Measurements from ENCODE around the gene CPT1A.

CPT1A gene

DNA sequence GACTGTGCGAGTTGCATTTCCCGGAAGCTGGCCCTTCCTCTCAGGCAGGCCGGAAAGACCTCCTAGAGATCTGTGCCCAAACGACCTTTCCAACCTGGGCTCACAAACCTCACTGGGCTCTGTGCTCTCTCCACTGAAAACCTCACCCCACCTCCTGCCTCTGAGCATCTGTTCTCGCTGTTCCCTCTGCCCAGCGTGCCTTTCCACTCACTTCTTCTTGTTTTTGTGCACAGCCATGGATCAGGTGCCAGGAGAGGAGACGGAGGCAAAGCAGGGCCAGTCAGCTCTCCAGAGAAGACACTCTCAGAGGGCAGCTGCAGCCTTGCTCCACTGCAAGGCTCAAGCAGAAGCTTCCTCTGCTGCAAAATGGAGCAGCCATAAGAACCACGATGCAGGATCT is 10.9 kb upstream of the CPT1A start:
- DNase-seq = no peak

DNA sequence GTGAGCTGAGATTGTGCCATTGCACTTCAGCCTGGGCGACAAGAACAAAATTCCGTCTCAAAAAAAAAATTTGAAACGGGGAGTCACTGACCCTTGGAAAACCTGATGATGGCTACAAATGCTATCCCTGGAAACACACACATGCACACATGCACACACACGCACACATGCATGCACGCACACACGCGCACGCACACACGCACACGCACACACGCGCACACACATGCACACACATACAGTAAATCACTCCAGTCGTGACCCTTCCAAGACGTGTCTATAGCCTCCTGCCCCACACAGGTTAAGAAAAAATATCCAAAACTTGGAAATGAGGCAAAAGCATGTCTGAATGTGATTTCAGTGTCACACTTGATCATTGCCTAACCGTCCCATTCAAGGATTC is 6.7 kb upstream of the CPT1A start:
- no peak for DNase-seq

DNA sequence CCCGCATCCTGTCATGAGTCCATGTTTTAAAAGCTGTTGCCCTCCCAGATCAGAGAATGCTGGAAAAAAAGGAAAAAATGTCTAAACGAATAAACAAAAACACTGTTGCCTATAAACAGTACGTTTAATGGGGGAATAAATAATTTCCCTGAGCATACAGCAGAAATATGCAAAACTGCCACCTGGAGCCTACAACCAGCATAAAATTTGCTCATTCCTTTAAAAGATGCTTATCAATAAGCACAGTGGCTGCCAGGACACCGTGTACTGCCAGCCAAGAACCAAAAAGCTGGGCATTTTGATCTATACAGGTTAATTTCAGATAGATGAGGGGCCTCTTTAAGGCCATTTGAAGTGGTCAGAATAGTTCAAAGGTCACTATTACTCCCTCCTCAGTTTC is 5.7 kb upstream of the CPT1A start:
- DNase-seq = no peak

DNA sequence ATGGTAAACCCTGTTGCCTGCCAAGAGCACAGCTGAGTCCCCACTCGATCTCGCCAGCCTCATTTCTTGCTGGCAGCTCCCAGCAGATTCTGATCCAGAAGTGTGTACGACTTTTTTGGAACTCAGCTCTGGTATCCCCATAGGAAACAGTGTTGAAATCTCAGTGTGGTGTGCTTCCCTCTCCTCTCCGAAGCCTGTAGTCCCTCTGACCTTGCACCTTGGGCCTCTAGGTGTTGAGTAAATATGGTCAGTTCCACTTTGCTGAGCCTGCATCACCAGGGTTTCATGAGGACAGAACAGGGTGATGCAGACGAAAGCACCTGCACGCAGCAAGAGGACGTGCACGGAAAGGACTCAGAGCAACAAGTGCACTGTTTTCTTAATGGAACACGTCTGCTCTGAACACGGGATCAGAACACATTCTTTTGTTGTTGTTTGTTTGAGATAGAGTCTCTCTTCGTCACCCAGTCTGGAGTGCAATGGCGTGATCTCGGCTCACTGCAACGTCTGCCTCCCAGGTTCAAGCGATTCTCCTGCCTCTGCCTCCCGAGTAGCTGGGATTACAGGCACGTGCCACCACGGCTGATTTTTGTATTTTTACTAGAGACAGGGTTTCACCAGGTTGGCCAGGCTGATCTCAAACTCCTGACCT is 3.8 kb upstream of the CPT1A start:
- no peak for DNase-seq

DNA sequence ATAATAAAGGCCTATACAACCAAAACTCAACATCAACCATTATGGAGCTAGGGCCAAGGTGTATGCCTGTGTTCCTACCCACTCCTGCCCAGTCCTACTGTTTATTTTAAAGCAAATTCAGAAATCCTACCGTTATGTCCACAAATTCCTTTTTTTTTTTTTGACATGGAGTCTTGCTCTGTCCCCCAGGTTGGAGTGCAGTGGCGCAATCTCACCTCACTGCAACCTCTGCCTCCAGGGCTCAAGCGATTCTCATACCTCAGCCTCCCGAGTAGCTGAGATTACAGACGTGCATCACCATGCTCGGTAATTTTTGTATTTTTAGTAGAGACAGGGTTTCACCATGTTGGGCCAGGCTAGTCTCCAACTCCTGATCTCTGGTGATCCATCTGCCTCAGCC is 3.1 kb upstream of the CPT1A start:
- no peak for DNase-seq

DNA sequence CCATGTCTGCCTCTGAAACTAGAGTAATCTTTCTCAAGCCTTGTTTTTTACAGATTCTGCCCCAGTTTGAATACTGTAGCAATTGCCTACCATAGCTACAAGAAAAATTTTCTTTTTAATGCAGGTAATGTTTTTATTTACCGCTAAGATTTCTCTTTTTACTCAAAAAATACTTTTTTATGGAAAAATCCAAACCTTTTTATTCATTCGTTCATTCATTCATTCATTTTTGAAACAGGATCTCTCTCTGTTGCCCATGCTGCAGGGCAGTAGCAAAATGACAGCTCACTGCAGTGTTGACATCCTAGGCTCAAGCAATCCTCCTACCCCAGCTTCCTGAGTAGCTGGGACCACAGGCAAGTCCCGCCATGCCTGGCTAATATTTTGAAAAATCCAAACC is 2.7 kb upstream of the CPT1A start:
- DNase-seq = no peak

DNA sequence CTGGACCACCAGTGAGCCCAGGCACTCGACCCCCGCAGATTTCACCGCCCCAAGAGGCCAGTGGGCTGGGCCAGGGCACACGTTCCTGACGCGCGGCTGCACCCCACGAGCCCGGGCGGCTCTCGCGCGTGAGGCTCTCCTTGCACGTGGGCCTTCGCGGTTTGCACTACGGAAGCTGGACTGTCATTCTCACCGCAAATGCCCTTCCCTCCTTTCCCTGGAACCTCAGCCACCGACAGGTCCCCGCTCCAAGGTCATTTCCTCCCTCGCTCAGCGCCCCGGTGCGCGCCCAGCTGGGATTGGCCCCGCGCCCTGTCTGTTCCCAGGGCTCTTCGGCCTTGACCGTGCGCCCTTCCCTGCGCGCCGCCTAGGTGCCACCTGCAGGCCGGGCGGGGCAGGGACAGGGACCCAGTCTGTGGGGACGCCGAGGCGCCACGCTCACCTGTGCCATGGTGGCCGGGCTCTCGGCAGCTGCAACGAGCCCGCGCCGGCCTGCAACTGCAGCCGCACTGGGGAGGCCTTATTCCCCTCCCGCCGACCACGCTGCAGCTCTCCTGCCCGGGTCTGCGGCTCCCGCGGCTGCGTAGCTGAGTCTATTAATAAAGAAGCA is 2.1 kb upstream of the CPT1A start:
- DNase-seq = peak; percentile 88

DNA sequence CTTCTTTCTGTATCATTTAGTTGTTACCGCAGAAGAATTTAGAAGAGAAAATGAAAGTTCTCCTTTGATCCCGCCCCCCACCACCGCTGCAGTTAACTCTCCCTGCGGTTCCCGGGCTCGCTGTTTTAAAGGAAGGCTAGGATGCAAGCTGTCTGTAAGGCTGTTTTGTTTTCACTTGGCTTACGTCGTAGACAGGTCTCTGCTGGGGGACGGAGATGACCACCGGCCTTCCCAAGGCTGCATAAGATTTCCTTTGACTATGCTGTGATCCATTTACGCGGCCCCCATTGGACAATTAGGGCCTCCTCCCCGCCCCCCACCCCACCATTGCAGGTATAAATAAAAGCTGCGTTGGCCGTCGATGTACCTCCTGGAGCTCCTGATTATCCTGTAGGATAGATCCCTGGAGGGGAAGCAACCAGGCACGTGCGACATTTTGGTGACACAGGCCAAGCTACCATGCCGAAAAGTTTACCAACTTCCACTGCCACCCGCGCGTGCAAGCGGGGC is 1.4 kb upstream of the CPT1A start:
- peak; percentile 61 for DNase-seq

DNA sequence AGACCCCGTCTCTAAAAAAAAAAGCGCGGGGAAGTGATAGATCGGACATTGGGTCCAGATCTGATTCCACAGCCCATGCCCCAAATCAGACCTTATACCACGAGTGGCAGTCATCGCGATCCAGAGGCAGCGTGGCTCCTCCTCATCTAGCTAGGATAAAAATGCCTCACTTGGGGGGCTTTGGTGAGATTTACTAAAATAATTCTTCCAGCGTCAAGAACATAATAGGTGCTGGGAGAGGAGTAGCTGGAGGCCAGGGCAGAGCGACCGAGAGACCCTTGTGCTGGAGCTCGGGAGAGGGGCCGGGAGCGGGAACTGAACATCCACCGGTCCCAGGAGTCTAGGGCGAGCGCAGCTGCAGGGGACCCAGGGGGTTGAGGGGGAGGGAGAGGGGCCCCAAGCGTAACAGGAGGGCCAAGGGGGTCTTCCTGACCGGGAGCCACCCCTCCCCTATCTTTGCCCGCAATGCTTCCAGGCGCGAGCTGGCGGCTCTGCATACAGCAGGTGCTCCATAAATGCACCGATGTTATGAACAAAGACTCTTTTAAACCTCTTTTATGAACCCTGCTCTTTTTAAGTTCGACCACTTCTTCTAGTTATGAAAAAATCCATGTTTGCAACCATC is 823 bp upstream of the CPT1A start:
- peak; percentile 12 for DNase-seq

DNA sequence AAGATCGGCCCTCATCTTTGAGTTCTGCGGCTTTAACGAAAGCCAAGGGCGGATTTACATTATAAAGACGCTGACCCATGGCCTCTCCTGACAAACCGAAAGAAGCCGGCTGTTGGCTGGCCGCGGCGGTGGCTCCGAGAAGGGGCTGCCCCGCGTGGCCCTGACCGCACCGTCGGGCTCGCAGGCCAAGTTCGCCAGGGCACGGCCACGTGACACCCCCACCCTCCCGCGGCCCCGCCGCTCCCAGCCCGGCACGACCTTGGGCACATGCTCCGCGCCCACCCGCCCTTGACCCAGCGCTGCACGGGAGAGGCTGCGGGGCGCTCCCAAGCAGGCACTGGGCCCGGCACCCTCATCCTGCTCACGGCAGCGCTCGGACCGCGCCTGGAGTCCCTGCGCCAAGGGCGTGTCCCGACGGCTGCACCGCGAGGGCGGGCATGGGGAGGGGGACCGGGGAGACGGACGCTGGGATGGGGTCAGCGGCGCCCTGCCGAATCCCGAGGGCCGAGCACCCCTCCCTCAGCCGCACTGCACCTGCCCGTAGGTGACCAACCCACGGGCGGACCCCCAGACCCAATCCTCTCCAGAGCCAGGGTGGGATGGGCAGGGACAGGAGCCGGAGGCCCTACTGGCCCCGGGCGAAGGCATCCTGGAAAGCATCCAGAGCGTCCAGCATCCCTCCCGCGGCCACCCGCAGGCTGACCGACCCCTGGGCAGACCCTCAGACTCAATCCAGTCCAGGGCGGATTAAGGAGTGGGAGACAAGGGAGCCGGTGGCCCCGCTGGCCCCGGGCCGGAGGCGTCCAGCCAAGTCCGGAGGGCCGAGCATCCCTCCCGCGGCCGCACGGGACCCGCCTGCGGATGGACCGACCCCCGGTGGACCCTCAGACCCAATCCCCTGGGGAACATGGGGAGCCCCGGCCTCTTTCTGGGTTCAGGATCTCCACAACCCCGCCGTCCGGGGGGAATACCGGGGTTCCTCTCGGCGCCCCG is 759 bp downstream of the CPT1A start:
- DNase-seq = peak; percentile 40

DNA sequence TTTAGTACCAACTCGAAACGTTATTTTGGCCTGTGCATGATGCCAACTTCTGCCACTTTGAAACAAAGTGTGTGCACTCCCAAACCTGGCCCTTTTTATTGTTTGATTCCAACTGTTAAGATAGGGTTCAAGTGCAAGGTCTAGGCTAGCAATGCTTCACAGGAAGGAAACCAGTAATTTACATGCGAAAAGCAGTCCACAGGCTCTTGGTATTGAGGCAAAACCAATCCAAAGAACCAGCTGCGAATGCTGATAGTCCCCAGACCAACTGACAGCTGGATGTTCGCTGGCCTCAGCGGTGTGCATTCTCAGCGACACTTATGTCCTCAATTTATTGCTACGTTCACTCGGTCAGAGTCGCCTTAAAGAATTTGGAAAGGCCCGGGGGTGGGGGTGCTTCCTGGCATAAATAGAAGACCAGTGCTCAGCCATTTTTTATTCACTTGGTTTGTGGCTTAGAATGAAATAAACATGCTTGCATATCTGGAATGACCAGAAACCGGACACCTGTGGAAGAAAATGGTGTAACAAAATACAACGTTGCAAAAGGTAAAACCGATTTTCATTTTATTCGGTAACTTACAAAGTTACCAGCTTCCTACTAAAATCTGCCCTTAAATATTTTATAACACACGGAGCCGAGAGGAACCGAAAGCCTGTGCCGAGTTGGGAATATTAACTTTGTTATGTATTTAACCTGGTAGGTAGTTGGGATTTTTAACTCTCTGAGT is 1.6 kb downstream of the CPT1A start:
- peak; percentile 41 for DNase-seq

DNA sequence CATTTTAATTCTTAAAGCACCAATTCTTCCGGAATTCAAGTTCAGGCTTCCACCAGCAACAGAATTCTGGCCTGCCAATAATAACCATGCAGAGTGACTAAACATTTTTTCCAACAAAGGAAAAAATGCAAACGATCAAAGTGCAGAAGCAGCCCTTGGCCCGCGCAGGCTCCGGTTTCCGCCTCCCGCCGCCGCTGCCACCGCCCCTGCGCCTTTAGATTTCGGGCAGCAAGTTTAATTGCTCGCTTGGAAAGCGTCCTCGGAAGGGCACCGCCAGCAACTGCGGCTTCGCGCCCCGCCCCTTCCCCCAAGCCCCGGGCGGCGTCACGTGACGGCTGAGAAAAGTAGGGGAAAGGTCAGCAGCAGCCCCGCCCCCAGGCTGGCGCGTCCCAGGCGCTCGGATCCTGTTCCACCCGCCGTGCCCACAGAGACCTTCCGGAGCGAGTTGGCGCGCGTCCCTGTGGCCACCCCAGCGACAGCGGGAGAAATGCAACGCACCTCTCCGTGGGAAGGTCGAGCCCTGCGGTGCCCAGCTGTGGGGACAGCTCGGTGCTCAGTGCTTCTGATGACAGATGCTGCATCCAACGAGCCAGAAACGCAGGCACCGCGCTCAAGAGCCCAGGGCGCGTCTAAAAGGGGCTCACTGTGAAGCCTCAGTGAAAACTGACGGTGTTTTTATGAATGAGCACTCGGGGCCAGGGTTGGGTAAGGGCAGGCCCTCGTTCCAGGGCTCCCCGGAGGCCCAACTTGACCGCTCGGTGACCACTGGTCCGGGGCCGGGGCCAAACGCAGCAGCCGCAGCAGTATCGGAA is 2.5 kb downstream of the CPT1A start:
- peak; percentile 96 for DNase-seq

DNA sequence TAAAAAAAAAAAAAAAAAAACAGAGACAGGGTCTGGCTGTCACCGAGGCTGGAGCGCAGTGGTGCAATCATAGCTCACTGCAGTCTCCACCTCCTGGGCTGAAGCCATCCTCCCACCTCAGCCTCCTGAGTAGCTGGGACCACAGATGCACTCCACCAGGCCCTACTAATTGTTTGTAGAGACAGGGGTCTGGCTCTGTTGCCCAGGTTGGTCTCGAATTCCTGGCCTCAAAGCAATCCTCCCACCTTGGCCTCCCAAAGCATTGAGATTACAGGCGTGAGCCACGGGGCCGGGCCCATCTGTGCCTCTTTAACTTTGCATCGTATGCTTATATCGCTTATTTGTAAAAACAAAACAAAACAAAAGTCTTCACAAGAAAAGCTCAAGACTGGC is 3.1 kb downstream of the CPT1A start:
- peak; percentile 34 for DNase-seq

DNA sequence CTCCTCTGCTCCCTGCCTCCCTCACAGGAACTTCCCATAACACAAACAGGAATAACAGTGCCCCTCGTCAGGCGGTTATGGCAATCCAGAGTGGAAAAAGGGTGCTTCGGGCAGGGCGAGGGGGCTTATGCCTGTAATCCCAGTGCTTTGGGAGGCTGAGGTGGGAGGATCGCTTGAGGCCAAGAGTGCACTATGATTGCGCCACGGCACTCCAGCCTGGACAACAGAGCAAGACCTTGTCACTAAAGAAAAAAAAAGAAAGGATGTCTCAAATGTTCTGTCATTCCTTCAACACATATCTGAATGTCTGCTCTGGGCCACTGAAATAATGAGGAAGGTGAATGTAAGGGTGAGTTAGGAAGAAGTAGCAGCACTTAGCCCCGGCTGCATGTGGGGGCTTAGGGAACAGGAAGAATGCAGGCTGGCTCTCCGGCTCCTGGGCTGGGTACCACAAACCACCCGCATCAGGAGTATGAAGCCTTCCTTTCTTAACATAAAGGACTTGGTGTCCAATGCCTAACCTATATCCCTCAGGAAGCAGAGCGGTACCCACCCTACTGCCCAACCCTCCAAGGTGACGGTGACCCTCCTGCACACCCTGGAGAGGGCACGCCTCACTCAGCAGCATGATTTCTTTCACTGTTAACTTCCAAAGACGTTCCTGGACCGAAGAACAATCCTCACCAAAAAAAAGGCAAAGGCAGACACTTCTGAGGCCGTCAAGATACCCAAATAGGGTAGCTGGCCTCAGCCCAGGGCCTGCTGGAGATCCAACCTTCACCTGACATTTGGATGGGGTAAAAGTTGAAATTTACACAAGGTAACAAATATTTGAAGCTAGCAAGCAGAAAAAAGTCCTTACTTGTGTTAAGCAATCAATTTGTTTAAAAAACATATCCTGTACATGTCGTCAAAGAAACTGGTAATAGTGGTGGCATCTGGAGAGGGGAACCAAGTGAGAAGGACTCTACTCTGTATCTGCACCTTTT is 3.8 kb downstream of the CPT1A start:
- no peak for DNase-seq

DNA sequence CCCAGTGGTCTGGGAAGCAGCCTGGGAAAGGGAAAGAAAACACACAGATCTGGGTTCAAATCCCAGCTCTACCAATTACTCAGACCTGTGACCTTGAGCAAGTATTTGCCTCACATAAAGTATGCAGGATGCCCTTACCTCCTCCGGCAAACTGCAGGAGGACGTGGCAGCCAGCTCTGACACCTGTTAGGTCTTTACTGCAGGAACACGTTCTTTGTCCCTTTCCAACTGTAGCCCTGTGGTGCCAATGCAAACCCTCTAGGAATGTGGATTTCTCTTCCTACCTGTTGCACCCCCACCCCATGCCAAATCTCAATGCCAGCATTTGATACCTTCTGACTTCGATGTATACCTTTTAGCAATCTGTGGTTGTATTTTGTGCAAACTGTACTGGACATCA is 6.0 kb downstream of the CPT1A start:
- DNase-seq = no peak

DNA sequence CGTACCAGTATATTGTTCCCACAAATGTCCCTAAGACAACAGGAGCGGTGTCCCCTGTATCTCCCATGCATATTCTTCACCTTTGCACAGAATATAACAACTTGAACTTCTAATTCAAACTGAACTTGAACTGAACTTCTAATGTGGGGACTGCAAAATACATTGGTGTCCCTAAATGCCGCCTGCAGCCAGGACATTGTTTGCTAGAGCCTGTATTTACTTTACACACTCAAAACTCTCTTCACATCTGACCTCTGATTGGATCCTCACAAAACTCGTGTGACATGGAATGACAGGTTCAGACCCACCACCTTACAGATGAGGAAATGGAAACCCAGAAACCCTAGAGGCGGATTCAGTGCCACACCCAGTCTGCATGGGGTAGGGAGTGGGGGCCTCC is 6.4 kb downstream of the CPT1A start:
- DNase-seq = no peak

DNA sequence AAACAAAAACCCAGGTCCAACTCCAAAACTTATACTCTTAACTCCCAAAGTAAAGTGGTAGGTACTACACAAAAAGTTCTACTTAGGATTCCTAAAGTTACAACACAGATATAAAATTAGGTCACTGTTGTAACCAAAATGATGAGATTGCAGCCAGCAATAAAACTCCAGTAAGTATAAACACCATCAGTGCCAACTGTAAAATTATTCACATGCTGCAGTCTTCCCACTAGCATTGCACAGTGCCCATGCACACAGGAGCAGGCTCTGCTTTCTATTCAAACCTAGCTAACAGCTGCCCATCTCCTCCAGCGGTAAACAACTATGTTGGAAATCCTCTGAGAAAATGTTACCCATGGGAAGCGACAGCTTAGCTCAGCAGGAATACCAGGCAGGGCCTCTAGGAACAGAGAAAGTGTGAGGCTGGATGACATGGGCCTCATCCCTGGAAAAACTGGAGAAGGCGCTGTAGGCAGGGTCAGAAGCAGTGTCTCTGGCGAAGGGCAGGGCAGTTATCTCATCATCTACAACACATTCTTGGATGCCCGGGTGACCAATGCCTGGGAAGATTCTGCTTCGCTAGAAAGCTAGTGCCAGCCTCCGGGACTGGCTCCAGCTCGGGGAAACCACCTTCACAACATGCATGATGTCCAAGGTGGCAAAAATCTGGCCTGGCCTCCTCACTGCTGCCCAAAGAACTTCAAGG is 9.1 kb downstream of the CPT1A start:
- no peak for DNase-seq

DNA sequence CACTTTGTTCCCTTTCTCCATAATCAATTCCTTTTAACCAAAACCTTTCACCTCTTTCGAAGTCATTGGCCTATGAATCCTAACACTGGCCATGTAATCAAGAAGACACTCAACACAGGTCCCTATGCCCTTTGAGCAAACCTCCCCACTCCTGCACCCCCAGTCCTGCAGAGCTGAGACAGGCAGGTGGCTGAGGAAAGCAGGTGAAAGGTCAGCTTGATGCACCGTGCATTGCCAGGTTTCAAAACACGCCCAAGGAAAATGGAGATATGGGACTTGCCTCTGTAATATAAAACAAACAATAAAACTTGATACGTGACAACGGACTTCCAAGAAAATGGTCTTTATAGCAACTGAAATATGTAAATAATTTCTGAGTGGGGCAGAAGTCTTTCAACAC is 10.6 kb downstream of the CPT1A start:
- DNase-seq = no peak

DNA sequence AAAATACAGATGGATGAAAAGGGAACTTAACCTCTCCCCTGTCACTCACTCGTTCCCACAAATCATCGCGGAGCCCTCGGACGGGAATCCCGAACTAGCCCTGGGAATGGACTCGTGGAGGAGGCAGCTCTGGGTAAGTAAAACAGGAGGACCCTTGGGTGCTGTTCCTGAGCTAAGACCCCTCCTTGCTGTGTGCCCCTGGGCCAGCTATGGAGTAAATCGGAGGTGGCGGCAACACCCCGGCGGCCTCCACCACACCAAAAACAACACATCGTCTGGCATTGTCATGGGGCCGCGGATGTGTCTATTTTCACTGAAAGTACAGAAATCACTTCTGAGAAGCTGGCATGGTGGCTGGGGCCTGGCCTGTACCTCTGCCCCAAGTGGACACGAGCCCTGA is 12.1 kb downstream of the CPT1A start:
- DNase-seq = no peak

DNA sequence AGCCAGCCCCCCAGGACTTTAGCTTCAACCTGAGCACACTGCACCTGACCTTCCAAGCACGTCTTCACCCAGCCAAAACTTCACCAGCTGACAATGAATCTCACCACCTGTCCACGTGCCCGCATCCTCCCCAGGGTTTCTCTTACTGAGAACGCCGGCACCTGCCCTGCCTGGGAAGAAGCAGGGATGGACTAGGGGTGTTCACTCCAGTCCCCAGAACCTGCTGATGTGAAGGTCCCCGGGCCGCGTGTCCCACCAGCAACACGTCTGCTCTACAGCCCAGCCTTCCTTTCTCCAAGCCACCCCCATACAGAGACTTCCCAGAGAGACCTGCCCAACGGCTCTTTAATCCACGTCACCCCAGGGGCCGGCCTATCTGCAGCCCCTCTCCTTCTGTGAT is 12.8 kb downstream of the CPT1A start:
- DNase-seq = no peak
